Cortex of kidney (tissue), 1 donor: Measurements from ENCODE around the gene NDUFA11.
"Not testable (repeated sequence)": the region's sequence is repeated elsewhere in the genome, so short reads cannot be mapped to it uniquely, and the experiment has no call there.

ENCODE experiments used
- DNase-seq: peaks from one replicate; lab custom pipeline; 2025; lab: John Stamatoyannopoulos, UW

The NDUFA11 gene

DNA sequence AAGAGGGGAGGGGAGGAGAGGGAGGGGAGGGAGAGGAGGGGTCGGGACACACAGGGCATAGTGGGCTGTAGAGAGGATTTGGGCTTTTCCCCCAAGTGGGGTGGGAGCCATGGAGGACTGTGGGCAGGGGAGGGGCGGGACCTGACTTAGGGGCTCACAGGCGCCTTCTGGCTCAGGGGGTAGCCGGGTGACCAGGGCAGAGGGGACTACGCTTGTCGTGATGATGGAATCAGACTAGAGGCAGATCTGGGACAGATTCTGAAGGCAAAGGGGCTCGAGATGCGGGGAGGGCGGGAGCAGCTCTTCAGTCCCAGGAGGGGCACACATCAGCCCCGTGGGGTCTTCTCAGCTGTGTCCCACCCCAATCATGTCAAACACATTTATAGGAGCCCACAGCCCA lies 13.5 kb downstream of the NDUFA11 start:
- DNase-seq: no peak

DNA sequence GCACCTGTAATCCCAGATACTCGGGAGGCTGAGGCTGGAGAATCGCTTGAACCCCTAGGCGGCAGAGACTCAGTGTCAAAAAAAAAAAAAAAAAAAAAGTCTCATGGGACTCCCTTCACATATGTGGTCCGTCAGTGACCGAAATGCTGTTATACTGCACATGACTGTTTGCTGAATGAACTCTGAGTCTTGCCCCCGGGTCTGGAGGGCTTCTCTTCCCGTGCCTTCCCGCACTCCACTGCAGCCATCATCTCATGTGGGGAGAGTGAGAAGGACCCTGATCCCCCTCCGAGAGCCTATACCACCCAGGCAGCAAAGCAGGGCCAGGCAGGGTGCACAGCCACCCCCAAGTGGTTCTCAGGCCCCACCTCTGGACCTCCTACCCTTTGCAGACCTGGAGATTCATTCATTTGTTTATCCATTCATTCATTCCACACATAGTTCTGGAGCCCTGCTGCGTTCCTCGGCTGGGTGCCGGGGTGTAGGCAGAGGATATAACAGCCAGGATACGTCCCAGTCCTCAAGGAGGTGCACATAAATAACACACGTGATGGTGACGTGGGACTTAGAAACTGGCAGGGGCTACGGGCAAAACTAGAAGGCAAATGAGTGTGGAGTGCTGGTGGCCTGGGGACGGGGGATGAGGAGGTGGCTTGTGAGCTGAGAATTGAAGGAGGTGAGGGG lies 14.2 kb downstream of the NDUFA11 start:
- DNase-seq: no peak

GRCh38 chr19:5884065-5884811 lies 19.4 kb downstream of the NDUFA11 start:
- DNase-seq: not testable (repeated sequence)

- not testable (repeated sequence) for DNase-seq
Measured at GRCh38 chr19:5883157-5883873, 20.3 kb downstream of the NDUFA11 start.

DNA sequence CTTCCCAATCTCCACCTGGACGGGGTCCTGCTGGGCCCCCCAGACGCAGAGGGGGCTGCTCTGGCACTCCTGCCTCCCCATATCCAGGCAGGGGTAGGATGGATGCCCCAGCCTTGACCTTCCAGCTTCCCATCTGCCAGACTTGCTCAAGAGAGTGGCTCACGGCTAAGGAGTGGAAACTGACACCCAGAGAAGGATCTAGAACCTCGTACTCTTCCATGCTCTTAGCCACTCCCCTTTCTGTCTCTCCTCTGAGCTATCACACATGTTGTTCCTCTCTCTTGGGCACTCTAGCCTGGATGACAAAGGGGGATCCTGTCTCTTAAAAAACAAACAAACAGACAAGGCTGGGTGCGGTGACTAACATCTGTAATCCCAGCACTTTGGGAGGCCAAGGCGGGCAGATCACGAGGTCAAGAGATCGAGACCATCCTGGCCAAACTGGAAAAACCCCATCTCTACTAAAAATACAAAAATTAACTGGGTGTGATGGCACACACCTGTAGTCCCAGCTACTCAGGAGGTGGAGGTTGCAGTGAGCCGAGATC lies 21.1 kb downstream of the NDUFA11 start:
- no peak for DNase-seq

DNA sequence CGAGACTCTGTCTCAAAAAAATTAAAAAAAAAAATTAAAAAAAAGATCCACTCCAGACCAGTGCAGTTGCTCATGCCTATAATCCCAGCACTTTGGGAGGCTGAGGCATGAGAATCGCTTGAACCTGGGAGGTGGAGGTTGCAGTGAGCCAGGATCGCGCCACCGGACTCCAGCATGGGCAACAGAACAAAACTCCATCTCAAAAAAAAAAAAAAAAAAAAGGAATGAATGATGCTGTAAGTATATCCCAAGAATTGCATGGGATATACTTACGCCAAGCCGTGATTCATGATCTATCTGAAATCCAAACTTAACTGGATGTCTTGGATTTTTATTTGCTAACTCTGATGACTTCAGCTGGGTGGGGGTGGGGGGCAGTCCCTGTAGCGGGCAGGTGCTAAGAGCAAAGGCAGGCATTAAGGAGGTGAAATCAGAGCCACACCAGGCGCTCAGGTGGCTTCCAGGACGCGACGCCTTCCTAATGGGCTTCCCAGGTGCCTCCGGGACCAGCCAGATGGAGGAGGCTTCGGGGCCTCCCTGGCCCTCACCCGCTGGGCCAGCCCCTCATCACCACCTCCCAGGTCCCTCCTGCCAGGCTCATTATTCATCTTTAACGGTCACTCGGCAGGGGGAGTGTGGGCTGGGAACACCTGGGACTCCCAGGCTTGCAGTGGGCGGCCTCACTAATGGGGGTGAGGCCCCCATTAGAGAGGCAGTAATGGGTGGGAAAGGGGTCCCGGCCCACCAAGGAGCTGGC lies 21.9 kb downstream of the NDUFA11 start:
- DNase-seq: no peak

DNA sequence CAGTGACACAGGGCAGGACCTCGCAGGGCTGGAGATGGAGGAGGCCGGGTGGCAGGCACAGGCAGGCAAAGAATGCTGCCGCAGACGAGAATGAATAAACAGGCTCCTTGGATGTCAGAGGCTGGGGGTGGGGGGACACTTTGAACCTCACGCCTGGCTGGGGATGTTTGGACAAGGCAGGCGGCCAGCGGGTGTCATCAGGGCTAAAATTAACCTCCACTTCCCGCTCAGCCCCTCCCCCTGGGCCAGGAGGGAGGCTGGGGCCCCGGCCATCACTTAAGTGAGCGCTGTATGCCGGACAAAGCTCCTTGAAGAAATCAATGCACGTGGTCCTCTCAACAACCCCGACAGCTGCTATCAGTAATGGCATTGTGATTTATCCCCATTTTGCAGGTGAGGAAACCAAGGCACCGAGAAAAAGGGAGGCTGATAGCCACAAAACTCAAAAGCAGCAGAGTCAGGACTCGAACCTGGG lies 22.9 kb downstream of the NDUFA11 start:
- no peak for DNase-seq

DNA sequence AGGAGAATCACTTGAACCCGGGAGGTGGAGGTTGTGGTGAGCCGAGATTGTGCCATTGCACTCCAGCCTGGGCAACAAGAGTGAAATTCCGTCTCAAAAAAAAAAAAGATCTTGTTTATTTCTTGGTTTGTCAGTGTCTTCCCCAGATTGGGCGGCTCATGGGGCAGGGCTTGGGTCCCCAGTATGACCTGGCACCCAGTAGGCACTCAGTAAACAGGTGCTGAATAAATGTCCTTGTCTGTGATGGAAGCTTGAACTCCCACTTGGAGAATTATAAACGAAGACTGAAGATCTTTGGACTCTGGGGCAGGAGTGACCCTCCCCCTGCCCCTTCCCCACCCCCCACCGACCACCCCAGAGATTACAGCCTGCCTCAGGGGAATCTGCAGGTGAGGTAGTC lies 23.4 kb downstream of the NDUFA11 start:
- no peak for DNase-seq

GRCh38 chr19:5877882-5878281 lies 25.7 kb downstream of the NDUFA11 start:
- DNase-seq: no peak

DNA sequence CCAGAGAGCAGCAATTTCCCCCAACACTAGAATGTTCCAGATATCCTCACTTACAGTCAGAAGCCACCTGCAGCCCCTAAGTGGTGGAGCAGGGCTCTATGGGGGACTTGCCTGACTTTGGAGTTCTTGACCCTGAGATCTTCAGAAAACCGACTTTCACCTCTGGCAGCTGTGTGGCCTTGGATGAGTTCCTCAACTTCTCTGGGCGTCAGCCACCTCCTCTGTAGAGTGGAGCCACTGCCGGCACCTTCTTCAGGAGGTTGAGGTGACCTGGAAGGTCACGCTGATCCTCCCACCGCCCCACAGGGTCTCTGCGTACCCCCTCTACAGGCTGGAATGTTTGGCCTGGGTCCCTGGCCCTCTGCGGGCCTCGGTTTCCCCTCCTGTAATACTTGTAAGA lies 26.2 kb downstream of the NDUFA11 start:
- DNase-seq: no peak

GRCh38 chr19:5874496-5874895 lies 29.1 kb downstream of the NDUFA11 start:
- DNase-seq: not testable (repeated sequence)

DNA sequence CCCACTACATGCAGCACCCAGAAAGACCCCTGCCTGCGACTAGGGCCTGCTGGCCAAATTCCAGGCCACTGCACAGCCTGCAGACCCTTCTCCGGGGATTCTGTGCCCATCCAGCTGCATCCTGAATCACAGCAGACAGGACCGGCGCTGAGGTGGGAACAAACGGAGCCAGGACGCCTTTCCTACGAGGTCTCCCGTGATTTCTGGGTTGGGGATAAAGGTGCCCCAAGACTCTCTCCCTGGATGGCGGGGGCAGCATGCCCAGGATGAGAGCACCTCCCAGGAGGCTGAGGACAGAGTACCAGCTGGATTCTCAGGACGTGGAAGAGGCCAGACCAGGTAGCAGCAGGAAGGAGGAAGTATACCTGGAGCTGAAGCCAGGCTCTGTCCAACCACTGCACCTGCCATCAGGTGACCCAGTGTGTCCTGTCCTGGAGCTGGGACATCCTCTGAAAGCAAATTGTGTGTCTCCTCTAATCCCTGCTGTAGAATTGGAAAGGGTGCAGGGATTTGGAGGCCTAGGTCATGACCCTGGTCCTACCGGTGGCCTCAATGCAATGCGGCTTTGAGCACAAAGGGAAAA lies 29.9 kb downstream of the NDUFA11 start:
- no peak for DNase-seq

GRCh38 chr19:5870986-5871394 lies 32.6 kb downstream of the NDUFA11 start:
- no peak for DNase-seq

DNA sequence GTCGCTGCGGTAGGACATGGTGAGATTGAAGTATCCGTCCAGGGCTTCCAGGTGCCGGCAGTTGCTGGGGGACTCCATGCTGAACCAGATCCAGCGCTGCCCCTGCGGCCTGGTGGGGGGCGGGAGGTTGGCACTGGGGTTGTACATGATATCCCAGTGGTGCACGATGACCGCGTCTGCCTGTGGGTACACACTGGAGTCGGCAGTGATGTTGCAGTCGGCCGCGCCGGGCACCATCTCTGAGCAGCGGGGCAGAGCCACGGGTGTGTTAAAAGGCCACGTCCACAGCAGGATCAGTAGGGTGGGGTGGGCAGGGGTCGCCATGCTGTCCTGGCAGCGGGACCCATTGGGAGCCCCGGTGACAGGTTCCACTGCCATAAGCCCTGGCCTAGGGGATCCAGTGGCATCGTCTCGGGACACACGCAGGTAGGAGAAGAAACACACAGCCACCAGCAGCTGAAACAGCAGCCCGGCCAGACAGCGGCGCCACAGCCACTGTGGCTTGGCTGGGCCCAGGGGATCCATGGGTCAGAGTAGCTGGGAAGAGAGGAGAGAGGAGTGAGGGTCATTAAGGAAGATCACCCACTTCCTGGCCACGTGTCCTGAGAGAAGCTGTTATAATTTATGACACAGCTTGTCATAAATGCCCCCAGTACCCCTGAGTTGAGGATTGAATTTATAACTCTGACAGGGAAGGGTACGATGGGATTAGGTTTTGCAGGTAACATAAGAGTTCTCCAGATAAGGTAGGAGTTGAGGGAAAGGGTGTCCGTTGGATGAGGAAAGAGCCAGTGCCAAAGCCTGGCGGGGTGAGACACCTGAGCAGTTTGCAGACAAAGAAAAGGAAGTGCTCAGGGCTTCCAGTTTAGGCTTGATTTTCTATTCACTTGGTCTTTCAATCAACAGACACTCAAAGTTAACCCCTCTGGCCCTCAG lies 36.1 kb downstream of the NDUFA11 start:
- no peak for DNase-seq

DNA sequence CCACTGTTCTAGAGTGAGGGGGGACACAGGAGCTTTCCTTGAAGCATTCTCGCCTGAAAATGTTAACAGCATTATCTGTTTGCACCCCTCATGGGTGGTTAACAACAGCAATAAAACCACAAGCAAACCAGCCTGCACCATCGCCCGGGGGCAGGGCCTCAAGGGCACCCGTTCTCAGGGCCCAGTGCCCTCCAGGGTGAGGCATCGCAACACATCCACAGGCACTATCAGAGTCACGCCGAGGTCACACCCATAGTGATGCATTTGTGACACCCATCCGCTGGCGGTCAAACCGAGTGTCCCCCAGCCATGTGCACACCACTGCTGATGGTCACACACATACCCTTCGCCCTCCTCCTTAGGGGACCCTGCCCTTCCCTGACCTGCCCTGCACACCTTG lies 37.8 kb downstream of the NDUFA11 start:
- no peak for DNase-seq

- DNase-seq: no peak
Measured at GRCh38 chr19:5864725-5865486, 38.7 kb downstream of the NDUFA11 start.

- no peak for DNase-seq
Measured at GRCh38 chr19:5864013-5864720, 39.4 kb downstream of the NDUFA11 start.

DNA sequence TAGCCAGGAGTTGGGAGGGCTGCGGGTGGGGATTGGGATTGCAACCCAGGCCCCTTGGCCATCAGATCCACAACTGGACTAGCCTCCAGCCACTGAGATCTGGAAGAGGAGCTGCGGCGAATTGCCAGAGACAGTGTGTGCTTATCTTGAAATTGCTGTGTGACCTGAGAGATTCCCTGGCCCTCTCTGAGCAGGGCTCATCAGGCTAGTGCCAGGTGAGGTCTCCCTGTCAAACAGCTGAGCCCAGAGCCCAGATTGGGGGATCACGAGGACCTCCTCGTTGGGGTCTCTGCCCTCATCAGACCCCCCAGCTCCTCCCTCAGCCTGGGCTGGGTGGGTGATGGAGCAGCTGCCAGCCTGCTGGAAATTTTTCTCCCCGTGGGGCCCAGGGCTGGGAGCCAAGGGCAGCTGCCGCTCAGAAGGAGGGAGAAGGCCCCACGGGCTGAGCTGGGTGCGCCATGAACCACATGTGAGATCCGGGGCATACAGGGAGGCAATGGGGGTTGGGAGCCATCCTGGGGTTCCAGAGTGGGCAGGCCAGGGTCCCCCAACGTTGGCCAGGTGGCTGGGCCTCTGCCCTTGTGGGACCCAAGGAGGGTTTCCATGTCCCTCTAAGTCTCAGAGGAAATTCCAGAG lies 40.4 kb downstream of the NDUFA11 start:
- no peak for DNase-seq
